ENCODE results near the gene ROM1. TPM values are rescaled to one million over a fixed set of nuclear protein-coding genes. Genes with fewer than 3 reads are reported as not detected.

Gene ROM1
- total RNA-seq, 1 experiment from 2014 or later = 2.7 TPM

GRCh38 chr11:62603072-62603408, 10.0 kb upstream of the ROM1 start:
- POLR2A ChIA-PET = interaction anchor here (4.5 kb wide), 1 partner anchor 11 kb away, joined by 40 read pairs; the partner anchor contains the start of gene TUT1
- Histone ChIP-seq H3K36me3 (ENCODE audit: control insufficient read depth in 1 of 2, insufficient read depth in 2 of 2, low read length in 2 of 2) (peaks cover 4 to 12% of the 10 kb centered on the region in 2 experiments; a peak in 3 of 4 replicates), H3K9ac (ENCODE audit: low read length) (no peak overlapping the region), H3K27ac (ENCODE audit: low read depth, low read length) (peak overlapping the region; percentile 99; the same call in 1 of the 2 replicates), H3K4me1 (ENCODE audit: control insufficient read depth in 1 of 2, insufficient read depth in 2 of 2, low read length in 2 of 2) (peaks cover 13 to 44% of the 10 kb centered on the region in 2 experiments), H3K79me2 (ENCODE audit: insufficient read depth, low read length) (peaks cover 35% of the 10 kb centered on the region), H3K9me2 (ENCODE audit: insufficient read depth) (no peaks in the 10 kb centered on the region), H3K27me3 (ENCODE audit: insufficient read depth, low read length) (no peaks in the 10 kb centered on the region), H3K4me2 (ENCODE audit: low read length) (no peak overlapping the region), H2AFZ (ENCODE audit: low read depth, low read length, poor library complexity, severe bottlenecking) (no peak overlapping the region), H3K9me3 (ENCODE audit: control insufficient read depth in 1 of 2, insufficient read depth in 1 of 2, low read depth in 1 of 2, low read length in 2 of 2) (no peaks in the 10 kb centered on the region), H3K4me3 (replicated peaks in 1 of 2; ENCODE audit: low read depth in 1 of 2, low read length in 2 of 2) (no peak overlapping the region), H4K20me1 (ENCODE audit: insufficient read depth) (no peaks in the 10 kb centered on the region)
- DNase-seq (ENCODE audit: low read depth, low spot score) = no peak
- BruUV-seq (replicated peaks) = no TSS peak
- intact Hi-C loops (cut with micrococcal nuclease) = no loop called here
- CTCF ChIA-PET = no interaction called here
- ATAC-seq = no peak
- no peak for TF ChIP-seq EZH2 (IDR thresholded peaks at IDR 0.05)
- TF ChIP-seq SIN3A (IDR thresholded peaks at IDR 0.05; ENCODE audit: low read depth) = no peak
- no peak for TF ChIP-seq POLR2AphosphoS5 (IDR thresholded peaks at IDR 0.05; ENCODE audit: low read depth, low read length)
- no peak for TF ChIP-seq CTCF (IDR thresholded peaks at IDR 0.05 in 2 of 3, conservative IDR thresholded peaks at IDR 0.05 in 1 of 3; ENCODE audit: borderline replicate concordance in 1 of 3, insufficient read depth in 1 of 3, low read depth in 2 of 3, low read length in 2 of 3)
- TF ChIP-seq SRF (IDR thresholded peaks at IDR 0.05; ENCODE audit: low read depth) = no peak
- TF ChIP-seq EZH2phosphoT487 (IDR thresholded peaks at IDR 0.05; ENCODE audit: borderline replicate concordance) = no peak
- TF ChIP-seq SP1 (IDR thresholded peaks at IDR 0.05; ENCODE audit: low read depth) = no peak
- TF ChIP-seq EGR1 (IDR thresholded peaks at IDR 0.05; ENCODE audit: low read depth) = no peak
- no peak for TF ChIP-seq YY1 (IDR thresholded peaks at IDR 0.05; ENCODE audit: extremely low read depth, insufficient replicate concordance, low read depth, low read length)
- TF ChIP-seq FOSL1 (IDR thresholded peaks at IDR 0.05; ENCODE audit: low read depth) = no peak
- TF ChIP-seq CBX3 (IDR thresholded peaks at IDR 0.05; ENCODE audit: low read depth) = no peak
- no peak for TF ChIP-seq ZBTB33 (IDR thresholded peaks at IDR 0.05; ENCODE audit: extremely low read depth, insufficient replicate concordance, low read length)
- no peak for TF ChIP-seq ATF3 (IDR thresholded peaks at IDR 0.05)
- RAD21 ChIA-PET (ENCODE audit: low non-redundant PET in 1 of 2, low total read pairs in 2 of 2, uncharacterized antibody in 2 of 2, unreplicated experiment in 2 of 2) = no interaction called here
